HCT116 (cell line): ENCODE measurements around the gene SLC25A22.

ENCODE experiments used
- EZH2 ChIP-seq: fragments of 200-600 bp; sonication (generic); IDR thresholded peaks from 2 replicates; pipeline ENCODE4 v1.6.1; 2017; ENCODE audit warnings: antibody characterized with exemption, mixed run types
- EZH2phosphoT487 ChIP-seq: fragments of 200-600 bp; IDR thresholded peaks from 2 replicates; pipeline ENCODE4 v1.6.1; 2018; ENCODE audit warnings: antibody characterized with exemption, borderline replicate concordance
- POLR2A ChIP-seq: IDR thresholded peaks from 2 replicates; pipeline ENCODE4 v1.7.0; 2011; ENCODE audit warnings: borderline replicate concordance; ENCODE audit not compliant: insufficient read depth, insufficient read length; ENCODE audit errors: extremely low read depth
- POLR2AphosphoS5 ChIP-seq: IDR thresholded peaks from 2 replicates; pipeline ENCODE4 v1.6.1; 2011; ENCODE audit warnings: mild to moderate bottlenecking, low read depth, low read length, moderate library complexity
- SP1 ChIP-seq: IDR thresholded peaks from 2 replicates; pipeline ENCODE4 v1.6.1; 2012; ENCODE audit warnings: low read depth
- ZFX ChIP-seq: fragments of 450-650 bp; IDR thresholded peaks from 2 replicates; pipeline ENCODE4 v1.6.1; 2017
- TF ChIP-seq, protein P1 (sequence below), 3 experiments: fragments of 200-600 bp in 1 of 3; sonication (generic) in 1 of 3; IDR thresholded peaks in 2 of 3; conservative IDR thresholded peaks in 1 of 3; 2 replicates each; pipeline ENCODE4 v1.5.1; 2012 to 2017; ENCODE audit warnings: low read depth in 2 of 3, low read length in 2 of 3, antibody characterized with exemption in 1 of 3, borderline replicate concordance in 1 of 3, control low read depth in 1 of 3, mild to moderate bottlenecking in 1 of 3, mixed read lengths in 1 of 3, mixed run types in 1 of 3, moderate library complexity in 1 of 3; ENCODE audit not compliant: insufficient read depth in 1 of 3

DNA sequence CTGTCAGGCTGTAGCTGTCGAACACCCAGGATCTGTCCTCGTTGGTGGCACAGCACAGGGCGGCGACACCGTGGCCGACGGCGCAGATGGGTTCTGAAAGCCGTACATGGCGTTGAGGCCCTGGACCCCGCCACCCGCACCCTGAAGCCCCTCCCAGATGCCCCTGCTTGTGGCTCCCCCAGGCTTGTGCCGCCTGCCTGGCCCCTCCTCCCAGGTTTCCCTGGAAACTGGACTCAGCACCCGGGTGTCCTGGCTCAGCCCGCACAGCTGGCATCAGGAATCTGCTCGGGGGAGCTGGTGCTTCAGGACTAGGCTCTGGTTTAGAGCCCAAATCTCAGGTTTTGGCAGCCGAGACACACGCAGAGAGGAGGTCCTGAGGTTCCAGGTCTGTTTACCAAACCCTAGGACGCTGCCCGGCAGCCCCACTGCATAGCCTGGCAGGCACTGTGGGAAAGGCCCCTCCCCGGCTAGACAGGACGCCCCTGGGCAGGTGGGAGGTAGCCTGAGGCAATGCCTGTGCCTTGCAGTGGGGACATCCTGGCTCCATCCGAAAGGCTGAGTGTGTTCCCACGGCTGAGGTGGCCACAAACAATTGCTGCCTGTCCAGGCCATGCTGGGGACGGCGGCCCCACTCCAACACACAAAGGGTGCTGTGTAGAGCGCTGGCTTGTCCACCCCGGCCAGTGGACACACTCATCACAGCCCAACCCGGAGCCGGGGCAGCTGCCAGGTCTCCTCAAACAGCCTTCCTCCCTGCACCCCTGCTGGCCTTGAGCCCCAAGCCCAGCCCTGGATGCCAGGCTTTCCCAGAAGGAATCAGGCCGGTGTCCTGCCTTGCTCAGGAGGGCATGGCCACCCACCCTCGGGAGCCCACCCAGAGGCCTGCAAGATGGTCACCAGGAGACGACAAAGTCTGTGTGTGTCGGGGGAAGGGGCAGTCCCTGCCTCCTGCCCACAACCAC, 25.4 kb downstream of the SLC25A22 start:
- no peak for TF ChIP-seq POLR2AphosphoS5
- TF ChIP-seq, protein P1, sequence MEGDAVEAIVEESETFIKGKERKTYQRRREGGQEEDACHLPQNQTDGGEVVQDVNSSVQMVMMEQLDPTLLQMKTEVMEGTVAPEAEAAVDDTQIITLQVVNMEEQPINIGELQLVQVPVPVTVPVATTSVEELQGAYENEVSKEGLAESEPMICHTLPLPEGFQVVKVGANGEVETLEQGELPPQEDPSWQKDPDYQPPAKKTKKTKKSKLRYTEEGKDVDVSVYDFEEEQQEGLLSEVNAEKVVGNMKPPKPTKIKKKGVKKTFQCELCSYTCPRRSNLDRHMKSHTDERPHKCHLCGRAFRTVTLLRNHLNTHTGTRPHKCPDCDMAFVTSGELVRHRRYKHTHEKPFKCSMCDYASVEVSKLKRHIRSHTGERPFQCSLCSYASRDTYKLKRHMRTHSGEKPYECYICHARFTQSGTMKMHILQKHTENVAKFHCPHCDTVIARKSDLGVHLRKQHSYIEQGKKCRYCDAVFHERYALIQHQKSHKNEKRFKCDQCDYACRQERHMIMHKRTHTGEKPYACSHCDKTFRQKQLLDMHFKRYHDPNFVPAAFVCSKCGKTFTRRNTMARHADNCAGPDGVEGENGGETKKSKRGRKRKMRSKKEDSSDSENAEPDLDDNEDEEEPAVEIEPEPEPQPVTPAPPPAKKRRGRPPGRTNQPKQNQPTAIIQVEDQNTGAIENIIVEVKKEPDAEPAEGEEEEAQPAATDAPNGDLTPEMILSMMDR (IDR thresholded peaks at IDR 0.05 in 2 of 3, conservative IDR thresholded peaks at IDR 0.05 in 1 of 3; ENCODE audit: borderline replicate concordance in 1 of 3, insufficient read depth in 1 of 3, low read depth in 2 of 3, low read length in 2 of 3) = no peak
- TF ChIP-seq POLR2A = no peak
- TF ChIP-seq EZH2 = no peak
- TF ChIP-seq EZH2phosphoT487 = no peak
- no peak for TF ChIP-seq SP1
- no peak for TF ChIP-seq ZFX
